GM21526 (cell line): Measurements from ENCODE around the gene MAP3K10.
A peak's percentile ranks its signal among the peaks of the same experiment; 100 is the strongest.
"Not testable (repeated sequence)": the region's sequence is repeated elsewhere in the genome, so short reads cannot be mapped to it uniquely, and the experiment has no call there.

Experiments used
- ATAC-seq: cut with Tn5 transposase; IDR thresholded peaks from one replicate; pipeline ENCODE4 v1.9.1; 2021; ENCODE audit warnings: moderate library complexity; ENCODE audit not compliant: unreplicated experiment, low FRiP score

Gene MAP3K10

GRCh38 chr19:40171293-40171692 lies 19.9 kb upstream of the MAP3K10 start:
- not testable (repeated sequence) for ATAC-seq

DNA sequence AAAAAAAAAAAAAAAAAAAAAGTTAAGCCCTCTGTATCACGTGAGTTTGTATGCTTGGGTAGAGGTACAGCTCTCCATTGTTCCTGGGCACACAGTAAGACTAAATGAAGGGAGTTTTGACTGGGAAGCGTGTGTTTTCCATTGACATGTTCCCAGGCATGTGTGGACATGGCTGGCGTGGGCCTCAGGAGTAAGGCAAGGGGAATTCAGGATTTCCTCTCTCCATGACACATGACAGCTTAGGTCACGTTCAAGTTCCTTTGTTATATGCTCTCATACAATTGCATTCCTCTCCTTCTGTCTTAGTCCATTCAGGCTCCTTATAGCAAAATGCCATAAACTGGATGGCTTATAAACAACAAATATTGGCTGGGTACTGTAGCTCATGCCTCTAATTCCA lies 17.1 kb upstream of the MAP3K10 start:
- no peak for ATAC-seq

GRCh38 chr19:40175820-40176219 lies 15.4 kb upstream of the MAP3K10 start:
- no peak for ATAC-seq

DNA sequence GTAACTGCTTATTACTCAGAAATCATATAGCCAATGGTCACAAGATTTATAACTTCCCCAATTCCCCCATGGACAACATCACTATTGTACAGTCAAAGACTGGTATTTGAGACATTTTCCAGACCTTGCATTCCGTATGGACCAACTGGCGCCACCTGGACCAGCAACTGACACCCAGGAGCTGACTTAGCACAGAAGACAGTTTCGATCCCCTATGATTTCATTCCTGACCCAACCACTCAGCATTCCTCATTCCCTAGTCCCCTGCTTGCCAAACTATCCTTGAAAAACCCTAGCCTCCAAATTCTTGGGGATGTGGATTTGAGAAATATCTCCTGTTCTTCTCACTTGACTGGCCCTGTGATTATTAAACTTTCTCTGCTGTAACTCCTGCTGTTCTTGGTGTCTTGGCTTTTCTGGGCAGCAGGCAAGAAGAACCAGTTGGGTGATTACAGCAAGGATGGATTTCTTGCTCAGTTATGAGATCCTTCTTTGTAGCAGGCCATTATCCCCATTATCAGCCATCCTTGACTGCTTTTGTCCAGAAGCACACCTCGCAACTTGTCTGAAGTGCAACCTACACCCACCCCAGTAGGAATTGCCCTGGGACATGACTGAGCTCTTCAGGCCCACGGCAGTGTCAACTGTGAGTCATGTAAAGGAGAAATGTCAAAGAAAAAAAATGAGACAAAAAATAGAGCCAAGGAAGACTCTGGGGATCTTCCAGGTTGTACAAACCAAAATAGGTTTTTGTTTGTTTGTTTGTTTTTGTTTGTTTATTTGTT lies 13.7 kb upstream of the MAP3K10 start:
- no peak for ATAC-seq

DNA sequence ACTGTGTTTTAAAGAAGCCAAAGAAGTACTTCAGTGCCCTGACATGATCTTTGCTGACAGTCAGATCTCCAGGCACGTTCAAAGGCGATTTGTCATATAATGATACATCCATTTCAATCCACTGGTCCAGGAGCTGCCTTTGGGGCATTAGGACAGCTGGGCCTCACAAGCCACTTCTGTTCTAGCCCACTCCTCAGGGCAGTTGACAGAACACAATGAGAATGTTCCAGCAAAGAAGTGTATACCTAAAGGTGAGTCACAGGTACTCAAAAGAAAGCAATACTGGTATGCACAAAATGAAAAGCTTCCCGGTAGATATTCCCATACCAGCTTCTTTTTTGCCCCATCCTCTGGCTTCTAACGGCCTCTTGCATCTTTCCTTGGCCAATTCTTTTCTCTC lies 12.5 kb upstream of the MAP3K10 start:
- ATAC-seq: no peak

GRCh38 chr19:40184273-40184672 lies 7.0 kb upstream of the MAP3K10 start:
- ATAC-seq: no peak

- peak; percentile 11 for ATAC-seq
These were observed 815 bp downstream of the MAP3K10 start for GRCh38 chr19:40191836-40192646.

GRCh38 chr19:40192758-40193586 lies 1.7 kb downstream of the MAP3K10 start:
- ATAC-seq: no peak

DNA sequence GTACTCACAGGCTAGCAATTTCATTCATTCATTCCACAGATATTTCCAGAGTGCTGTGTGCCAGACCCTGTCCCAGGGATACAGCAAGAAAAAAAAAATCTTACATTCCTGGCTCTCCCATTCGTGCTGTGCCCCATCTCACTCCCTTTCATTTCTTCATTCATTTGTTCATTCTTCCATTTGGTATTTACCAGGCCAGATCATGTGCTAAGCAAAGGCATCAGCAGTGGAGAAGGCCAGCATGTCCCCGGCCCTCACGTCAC lies 2.3 kb downstream of the MAP3K10 start:
- ATAC-seq: no peak

- no peak for ATAC-seq
These were observed 7.2 kb downstream of the MAP3K10 start for GRCh38 chr19:40198272-40198990.

DNA sequence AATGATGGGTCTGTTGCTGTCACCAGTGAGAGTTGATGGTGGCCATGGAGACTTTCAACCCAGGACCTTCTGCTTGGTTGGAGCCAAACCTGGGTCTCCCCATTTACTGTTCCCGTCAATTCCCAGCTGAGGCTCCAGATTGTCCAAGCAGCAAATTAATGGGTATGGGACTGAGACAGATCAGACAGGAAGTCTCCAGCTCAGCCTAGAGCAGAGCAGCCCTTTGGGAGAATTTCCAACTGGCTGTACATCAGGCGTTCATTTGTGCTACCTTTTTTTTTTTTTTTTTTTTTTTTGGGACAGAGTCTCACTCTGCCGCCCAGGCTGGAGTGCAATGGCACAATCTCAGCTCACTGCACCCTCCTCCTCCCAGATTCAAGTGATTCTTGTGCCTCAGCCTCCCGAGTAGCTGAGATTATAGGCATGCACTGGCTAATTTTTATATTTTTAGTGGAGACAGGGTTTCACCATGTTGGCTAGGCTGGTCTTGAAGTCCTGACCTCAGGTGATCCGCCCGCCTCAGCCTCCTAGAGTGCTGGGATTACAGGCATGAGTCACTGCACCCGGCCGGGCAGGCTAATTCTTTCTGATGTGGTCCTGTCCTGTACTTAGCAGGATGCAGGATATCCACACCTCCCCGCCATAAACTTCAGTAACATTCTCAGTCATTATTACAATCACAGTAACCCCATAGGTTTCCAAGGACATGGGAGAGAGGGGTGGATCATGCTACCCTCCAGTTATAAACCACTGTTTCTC lies 9.3 kb downstream of the MAP3K10 start:
- ATAC-seq: no peak

GRCh38 chr19:40204381-40204780 lies 13.2 kb downstream of the MAP3K10 start:
- no peak for ATAC-seq

- ATAC-seq: no peak
These were observed 14.5 kb downstream of the MAP3K10 start for GRCh38 chr19:40205760-40206159.

GRCh38 chr19:40208602-40209001 lies 17.4 kb downstream of the MAP3K10 start:
- ATAC-seq: no peak

- ATAC-seq: no peak
These were observed 19.7 kb downstream of the MAP3K10 start for GRCh38 chr19:40210889-40211288.

DNA sequence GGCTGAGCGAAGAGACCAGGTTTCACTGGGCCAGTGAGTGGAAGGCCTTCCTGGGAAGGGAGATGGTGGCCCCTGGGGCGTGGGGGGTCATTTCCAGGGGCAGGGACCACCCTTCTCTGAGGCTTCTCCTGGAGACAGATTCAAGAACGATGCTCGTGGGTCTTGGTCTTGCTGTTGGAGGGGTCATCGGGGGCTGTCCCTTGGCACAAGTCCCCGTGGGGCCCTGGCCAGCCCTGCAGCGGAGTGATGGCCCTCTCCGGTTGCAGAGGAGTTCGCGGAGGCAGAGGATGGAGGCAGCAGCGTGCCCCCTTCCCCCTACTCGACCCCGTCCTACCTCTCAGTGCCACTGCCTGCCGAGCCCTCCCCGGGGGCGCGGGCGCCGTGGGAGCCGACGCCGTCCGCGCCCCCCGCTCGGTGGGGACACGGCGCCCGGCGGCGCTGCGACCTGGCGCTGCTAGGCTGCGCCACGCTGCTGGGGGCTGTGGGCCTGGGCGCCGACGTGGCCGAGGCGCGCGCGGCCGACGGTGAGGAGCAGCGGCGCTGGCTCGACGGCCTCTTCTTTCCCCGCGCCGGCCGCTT lies 22.1 kb downstream of the MAP3K10 start:
- ATAC-seq: no peak

- ATAC-seq: no peak
These were observed 22.8 kb downstream of the MAP3K10 start for GRCh38 chr19:40213882-40214570.

- ATAC-seq: no peak
These were observed 23.7 kb downstream of the MAP3K10 start for GRCh38 chr19:40214936-40215335.
